GM13977 (cell line): Measurements from ENCODE around the gene PAX7.

ENCODE experiments used
- DNase-seq: peaks from one replicate; pipeline ENCODE4 v3.0.0; 2012; ENCODE audit warnings: low spot score
- CTCF ChIP-seq: IDR thresholded peaks from 2 replicates; pipeline ENCODE4 v1.5.1; 2012; ENCODE audit warnings: mild to moderate bottlenecking, control low read depth; ENCODE audit not compliant: insufficient read depth; ENCODE audit errors: extremely low read depth, missing control alignments
- in situ Hi-C: fragments of 300-500 bp; cut with MboI; formaldehyde crosslinking; loops from one replicate; pipeline ENCODE4 v1.12.0; 2022; ENCODE audit warnings: low sequenced_read_pairs, low pct_unique_long_range_greater_than_20kb, mixed read lengths, inconsistent platforms; ENCODE audit not compliant: unreplicated experiment

The PAX7 gene

DNA sequence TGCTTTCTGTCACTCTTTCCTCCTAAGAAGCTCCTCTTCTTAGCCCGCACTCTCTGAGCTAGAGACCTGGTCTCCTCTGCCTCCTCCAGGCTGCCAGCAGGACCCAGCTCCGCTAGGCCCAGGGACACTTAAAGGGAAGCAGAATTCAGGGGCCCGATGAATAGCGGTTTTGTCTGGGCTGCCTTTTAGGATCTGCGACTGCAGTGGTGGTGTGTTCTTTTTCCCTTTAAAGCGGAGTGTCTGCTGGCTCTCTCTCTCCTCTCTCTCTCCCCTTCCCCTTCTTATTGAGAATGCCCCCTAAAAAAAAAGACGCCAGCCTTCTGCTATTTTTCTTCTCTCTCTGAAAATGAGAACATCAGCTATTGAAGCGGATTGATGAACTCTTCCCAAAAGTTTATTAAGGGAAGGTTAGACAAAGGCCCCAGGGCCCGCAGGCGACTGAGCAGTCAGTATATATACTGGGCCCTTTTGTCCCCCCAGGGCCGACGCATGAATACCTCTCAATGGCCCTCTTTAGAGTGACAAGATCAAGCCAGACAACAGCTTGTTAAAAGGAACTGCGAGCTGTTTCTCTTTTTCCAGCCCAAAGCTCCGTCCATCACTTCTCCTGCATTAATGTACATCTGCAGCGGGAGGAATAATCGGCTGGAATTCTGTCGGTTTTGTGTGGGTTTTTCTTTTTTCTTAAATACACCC lies 27.0 kb downstream of the PAX7 start:
- in situ Hi-C loops, result no loop called here
- TF ChIP-seq CTCF, result no peak
- DNase-seq, result no peak

DNA sequence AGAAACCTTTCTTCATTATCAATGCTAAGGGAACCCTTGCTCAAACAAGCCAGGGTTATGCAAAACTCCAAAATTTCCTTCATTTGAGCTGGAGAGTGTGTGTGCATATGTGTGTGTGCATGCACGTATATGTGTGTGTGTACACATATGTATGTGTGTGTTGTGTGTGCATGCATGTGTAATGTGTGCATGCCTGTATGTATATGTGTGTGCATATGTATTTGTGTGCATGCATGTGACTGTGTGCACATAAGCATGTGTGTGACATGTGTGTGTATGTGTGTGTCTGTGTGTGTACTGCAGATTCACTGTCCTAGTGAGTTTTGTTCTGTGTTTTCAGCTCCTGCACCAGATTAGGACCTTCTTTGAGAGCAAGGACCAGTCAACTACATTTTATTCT lies 28.2 kb downstream of the PAX7 start:
- in situ Hi-C loops, result no loop called here
- TF ChIP-seq CTCF, result no peak

DNA sequence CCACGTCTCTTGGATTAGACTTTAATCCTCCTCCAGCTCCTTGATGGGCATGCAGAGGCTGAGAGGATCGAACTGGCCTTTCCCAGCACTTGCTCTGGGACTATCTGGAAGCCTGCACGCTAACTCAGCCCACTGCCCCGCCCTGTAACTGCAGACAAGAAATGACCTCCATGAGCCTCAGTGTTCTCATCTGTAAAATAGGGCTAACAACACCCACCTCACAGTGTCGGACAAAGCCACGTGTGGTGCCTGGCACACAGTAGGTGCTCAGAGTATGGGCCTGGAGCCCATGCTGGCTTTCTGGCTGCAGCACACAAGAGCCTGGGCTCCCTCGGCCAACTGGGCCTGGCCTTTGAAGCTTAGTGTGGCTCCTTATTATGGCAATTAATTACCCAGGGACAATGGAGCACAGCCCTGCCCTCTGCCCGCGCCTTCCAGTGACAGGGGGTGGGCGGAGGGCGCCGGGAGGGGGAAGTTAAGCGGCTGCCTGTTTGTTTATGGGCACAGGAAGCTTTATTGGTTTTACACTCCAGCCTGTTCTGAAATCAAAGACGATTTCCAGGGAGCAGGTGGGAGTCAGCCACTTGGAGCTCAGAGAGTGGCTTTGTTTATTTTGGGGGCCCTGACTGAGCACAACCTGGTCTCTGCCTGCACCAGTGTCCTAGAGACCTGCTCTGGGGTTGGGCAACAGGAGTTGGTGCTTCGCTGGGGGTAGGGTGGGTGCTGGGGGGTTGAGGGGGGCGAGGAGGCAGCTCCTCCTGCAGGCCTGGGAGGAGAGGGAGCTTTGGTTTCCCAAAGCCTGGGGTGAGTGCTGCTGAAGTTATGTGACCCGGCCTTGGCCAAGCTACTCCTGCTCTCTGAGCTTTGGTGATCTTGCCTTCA lies 31.0 kb downstream of the PAX7 start:
- no peak for DNase-seq
- TF ChIP-seq CTCF, result no peak
- in situ Hi-C loops, result no loop called here

More for the DNA sequence above, 28.2 kb downstream of the PAX7 start:
- DNase-seq, result no peak

GRCh38 chr1:18662286-18662639 lies 31.6 kb downstream of the PAX7 start:
- in situ Hi-C loops, result no loop called here
- TF ChIP-seq CTCF, result no peak
- no peak for DNase-seq

DNA sequence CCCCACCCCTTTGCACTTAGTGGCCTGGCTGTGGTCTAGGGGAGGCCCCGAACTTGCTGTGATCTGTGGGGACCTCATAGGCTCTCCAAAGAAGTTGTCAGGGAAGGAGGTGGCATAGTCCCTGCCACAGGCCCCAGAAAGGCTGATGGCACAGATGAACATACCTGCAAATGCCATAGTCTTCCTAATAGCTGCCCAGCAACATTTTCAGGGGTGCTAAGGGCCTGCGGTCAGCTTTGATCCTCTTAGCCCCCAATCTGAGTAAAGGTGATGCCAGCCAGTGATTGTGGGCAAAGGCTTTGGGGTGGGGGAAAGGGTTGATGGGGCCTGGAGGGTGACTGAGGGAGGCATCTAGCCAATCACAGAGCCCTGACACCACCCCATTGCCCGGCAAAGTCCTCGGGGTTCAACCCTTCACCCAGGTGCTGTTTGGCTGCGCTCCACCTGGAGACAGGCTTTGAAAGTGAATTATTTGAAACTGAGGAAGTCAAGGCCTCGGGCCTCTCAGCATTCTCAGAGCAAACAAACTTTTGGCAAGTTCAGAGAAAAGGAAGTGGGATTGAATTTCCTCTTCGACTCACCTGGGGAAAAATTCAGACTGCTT lies 35.8 kb downstream of the PAX7 start:
- in situ Hi-C loops, result no loop called here
- no peak for DNase-seq
- no peak for TF ChIP-seq CTCF

GRCh38 chr1:18667333-18667732 lies 36.7 kb downstream of the PAX7 start:
- no peak for DNase-seq
- TF ChIP-seq CTCF, result no peak
- in situ Hi-C loops, result no loop called here
